K562 (cell line): ENCODE results near the gene NLGN2. TPM values are rescaled to one million over a fixed set of nuclear protein-coding genes. Genes with fewer than 3 reads are reported as not detected.

Source experiments
- ATAC-seq: fragments of 200-7000 bp; cut with Tn5 transposase; 3 replicates; pipeline ENCODE4 v1.9.1; 2020; ENCODE audit warnings: moderate library complexity
- BruUV-seq: library from RNA; stranded (reverse); fragments of 400-500 nt; replicated peaks from 2 replicates; lab custom pipeline; 2021; lab: Mats Ljungman, UMichigan
- CTCF ChIA-PET: fragments of 300-600 bp; formaldehyde crosslinking; extraction: SDS; loops from one replicate; lab custom pipeline; 2021; ENCODE audit warnings: low intra/inter-chr PET ratio; lab: Yijun Ruan, JAX
- POLR2A ChIA-PET: fragments of 300-600, 350-650 bp; sonication (Branson Sonifier 250); formaldehyde crosslinking; extraction: SDS; loops from one replicate; lab custom pipeline; 2021; ENCODE audit warnings: antibody characterized with exemption, inconsistent platforms; lab: Yijun Ruan, JAX
- DNase-seq, 4 experiments: peaks; one replicate each; pipeline versions ENCODE4 v3.0.0 to v3.0.0-alpha.2; 2011 to 2018; ENCODE audit warnings: low spot score in 3 of 4, mixed read lengths in 3 of 4; ENCODE audit errors: extremely low read depth in 1 of 4
- FAIRE-seq: peaks from 2 replicates; lab custom pipeline; 2011; peaks lifted over from hg19 to GRCh38; lab: Jason Lieb, UNC
- H2AFZ ChIP-seq: 2 replicates; pipeline ENCODE4 v1.6.0; 2011; ENCODE audit warnings: low read depth, low read length, control low read depth, inconsistent platforms
- H3K27ac ChIP-seq: fragments of 200-600 bp; 3 replicates; pipeline ENCODE4 v1.8.0; 2011; ENCODE audit warnings: low read depth, mild to moderate bottlenecking, control low read depth, inconsistent platforms, low read length, moderate library complexity, mixed read lengths; ENCODE audit errors: extremely low read depth
- H3K27me3 ChIP-seq, 2 experiments: fragments of 300-600 bp in 1 of 2; 2 replicates in 1 of 2; 3 replicates in 1 of 2; pipeline versions ENCODE4 v1.6.0 to v1.8.0; 2011; ENCODE audit warnings: inconsistent platforms in 2 of 2, low read length in 2 of 2, mild to moderate bottlenecking in 1 of 2, mixed read lengths in 1 of 2, moderate library complexity in 1 of 2; ENCODE audit not compliant: control insufficient read depth in 2 of 2, insufficient read depth in 2 of 2
- H3K36me3 ChIP-seq: fragments of 300-600 bp; 3 replicates; pipeline ENCODE4 v1.8.0; 2011; ENCODE audit warnings: mild to moderate bottlenecking, low read length, inconsistent platforms; ENCODE audit not compliant: control insufficient read depth, insufficient read depth
- H3K4me1 ChIP-seq, 2 experiments: fragments of 200-600 bp in 1 of 2; replicated peaks in 1 of 2; 2 replicates in 1 of 2; 3 replicates in 1 of 2; pipeline versions ENCODE4 v1.5.1 to v1.8.0; 2011; ENCODE audit warnings: inconsistent platforms in 2 of 2, low read length in 2 of 2, mild to moderate bottlenecking in 1 of 2, mixed read lengths in 1 of 2, moderate library complexity in 1 of 2; ENCODE audit not compliant: control insufficient read depth in 2 of 2, insufficient read depth in 2 of 2
- H3K4me2 ChIP-seq: 2 replicates; pipeline ENCODE4 v1.6.1; 2011; ENCODE audit warnings: low read length, control low read depth, inconsistent platforms, mixed read lengths; ENCODE audit not compliant: insufficient read depth
- H3K4me3 ChIP-seq: fragments of 200-600 bp; sonication (generic), shearing (Covaris generic); 2 replicates; pipeline ENCODE4 v1.5.1; 2016; ENCODE audit warnings: control low read depth, inconsistent platforms
- H3K79me2 ChIP-seq: fragments of 200-600 bp; 3 replicates; pipeline ENCODE4 v1.8.0; 2011; ENCODE audit warnings: low read length, inconsistent platforms; ENCODE audit not compliant: control insufficient read depth, insufficient read depth
- H3K9ac ChIP-seq, 2 experiments: 2 replicates each; pipeline versions ENCODE4 v1.6.0 to v1.6.1; 2011; ENCODE audit warnings: low read depth in 2 of 2, low read length in 2 of 2, control low read depth in 1 of 2, inconsistent platforms in 1 of 2, mild to moderate bottlenecking in 1 of 2, mixed read lengths in 1 of 2; ENCODE audit not compliant: insufficient read depth in 1 of 2
- H3K9me1 ChIP-seq: one replicate; pipeline ENCODE4 v1.6.0; 2011; ENCODE audit warnings: inconsistent platforms, mild to moderate bottlenecking, low read length, moderate library complexity; ENCODE audit not compliant: control insufficient read depth, insufficient read depth
- H3K9me3 ChIP-seq: replicated peaks from 2 replicates; pipeline ENCODE4 v1.5.1; 2011; ENCODE audit warnings: low read depth, low read length, inconsistent platforms; ENCODE audit not compliant: control insufficient read depth, insufficient read depth
- H4K20me1 ChIP-seq: replicated peaks from 2 replicates; pipeline ENCODE4 v1.6.1; 2011; ENCODE audit warnings: low read length, inconsistent platforms, mixed read lengths; ENCODE audit not compliant: control insufficient read depth, insufficient read depth
- MAFK ChIP-seq: IDR thresholded peaks from 2 replicates; pipeline ENCODE4 v1.6.1; 2011; ENCODE audit warnings: low read length, improper control_type of control experiment
- MAZ ChIP-seq, 2 experiments: fragments of 450-650 bp in 1 of 2; sonication (generic) in 1 of 2; formaldehyde crosslinking; IDR thresholded peaks in 1 of 2; conservative IDR thresholded peaks in 1 of 2; 2 replicates each; pipeline versions ENCODE4 v1.4.0 to v1.5.0; 2020; ENCODE audit warnings: mild to moderate bottlenecking in 1 of 2, missing genetic modification reagents in 1 of 2
- NR3C1 ChIP-seq: sonication (generic); formaldehyde crosslinking; IDR thresholded peaks from 2 replicates; pipeline ENCODE4 v1.8.1; 2022; ENCODE audit warnings: missing genetic modification reagents
- THAP12 ChIP-seq: fragments of 250-450 bp; sonication (Bioruptor Pico); IDR thresholded peaks from 2 replicates; pipeline ENCODE4 v1.9.0; 2021; ENCODE audit warnings: mild to moderate bottlenecking, inconsistent platforms
- XRCC4 ChIP-seq: IDR thresholded peaks from one replicate; pipeline ENCODE4 v1.6.1; 2011; ENCODE audit not compliant: insufficient read depth, insufficient read length; ENCODE audit errors: extremely low read depth
- ZBTB11 ChIP-seq, 3 experiments: fragments of 200-800 bp in 1 of 3; fragments of 250-450 bp in 1 of 3; fragments of 450-650 bp in 1 of 3; sonication (Bioruptor Pico) in 1 of 3; sonication (Bioruptor generic) in 1 of 3; formaldehyde crosslinking in 1 of 3; IDR thresholded peaks; 2 replicates each; pipeline versions ENCODE4 v1.6.1 to v1.8.0; 2016 to 2022; ENCODE audit warnings: mild to moderate bottlenecking in 2 of 3, missing genetic modification characterization in 2 of 3, missing compliant biosample characterization in 1 of 3, moderate library complexity in 1 of 3
- WGBS: fragments of 100-300 bp; shearing (Covaris generic); methylation state at CpG from one replicate; pipeline ENCODE4 v1.1.6; 2016; ENCODE audit warnings: low coverage, mixed read lengths; ENCODE audit not compliant: insufficient coverage; ENCODE audit errors: missing lambda C conversion rate; 5-methylcytosine and 5-hydroxymethylcytosine counted together
- in situ Hi-C: fragments of 300-500 bp; cut with MboI; formaldehyde crosslinking; loops from 4 replicates; pipeline ENCODE4 v1.15.0; 2018; ENCODE audit warnings: inconsistent platforms, mixed read lengths
- intact Hi-C: fragments of 100-400 bp; cut with micrococcal nuclease; formaldehyde crosslinking; loops from 2 replicates; pipeline ENCODE4 v1.14.2; 2022
- polyA plus RNA-seq, 8 experiments: library from polyadenylated mRNA; depleted of rRNA in 4 of 8; stranded (reverse) in 5 of 8; unstranded in 3 of 8; fragments of >200 nt; fragmentation: Nextera tagmentation in 2 of 8; fragmentation: Illumina TruSeq in 1 of 8; extraction: Ambion mirVana in 2 of 8; extraction: Trizol in 1 of 8; gene quantifications; 2 replicates each; pipeline versions ENCODE4 v1.2.1 to v1.2.3, GENCODE V29; 2011 to 2014; ENCODE audit warnings: inconsistent platforms in 1 of 8, missing spikeins in 1 of 8
- total RNA-seq, 7 experiments: library from RNA; depleted of rRNA in 6 of 7; stranded (reverse); fragments of >200 nt in 6 of 7; fragmentation: Illumina TruSeq in 2 of 7; extraction: Trizol in 2 of 7; gene quantifications; 2 replicates each; pipeline versions ENCODE4 v1.2.1 to v1.2.3, GENCODE V29; 2011 to 2021; ENCODE audit warnings: low replicate concordance in 1 of 7
- TF ChIP-seq, protein P1 (sequence below), 2 experiments: fragments of 450-650 bp; conservative IDR thresholded peaks; 2 replicates each; pipeline ENCODE4 v1.6.1; 2017; ENCODE audit warnings: mild to moderate bottlenecking in 2 of 2, moderate library complexity in 2 of 2
- TF ChIP-seq, protein P2 (sequence below): IDR thresholded peaks from 2 replicates; pipeline ENCODE4 v1.6.1; 2011; ENCODE audit warnings: borderline replicate concordance, low read depth, mild to moderate bottlenecking, moderate library complexity, low read length; ENCODE audit not compliant: insufficient read depth, poor library complexity, severe bottlenecking

The NLGN2 gene
- total and polyA plus RNA-seq, 9 of the 15 experiments (the other 6 are each of a cell fraction or from before 2014, with no cell fraction given), result 0.11 to 7.8 (median 0.77) TPM

GRCh38 chr17:7394452-7395191, 13.0 kb upstream of the NLGN2 start, which contains the start of gene PLSCR3:
Gene PLSCR3, minus strand, starts transcription at chr17:7394525. Its CDS starts 415 bp downstream, at chr17:7394110.
- H4K20me1 ChIP-seq, result no peaks in the 10 kb centered on the region
- no peaks in the 10 kb centered on the region for H3K9me1 ChIP-seq
- peak; percentile 97 for ATAC-seq
- H3K79me2 ChIP-seq, result no peaks in the 10 kb centered on the region
- FAIRE-seq, result peak; percentile 77
- peak within 1 kb of the TSS; percentile 84 for H2AFZ ChIP-seq
- no peaks in the 10 kb centered on the region for H3K36me3 ChIP-seq
- peaks cover 3 to 24% of the 10 kb centered on the region in 2 experiments; a peak in 4 of 5 replicates for H3K4me1 ChIP-seq
- in situ Hi-C loops, result no loop called here
- peak within 1 kb of the TSS; percentile 79 for H3K27ac ChIP-seq
- DNase-seq, result peak; percentile 84 to 91 (median 88)
- POLR2A ChIA-PET, result interaction anchor here (0.6 kb wide), 2 partner anchors 52 to 91 kb away, joined by 3 to 4 read pairs; no protein-coding TSS in a partner anchor
- H3K9ac ChIP-seq, result peak within 1 kb of the TSS; percentile 75 to 97
- peak within 1 kb of the TSS; percentile 68 for H3K4me3 ChIP-seq
- no peaks in the 10 kb centered on the region for H3K9me3 ChIP-seq
- CTCF ChIA-PET, result interaction anchor here (0.6 kb wide), 1 partner anchor 98 kb away, joined by 3 read pairs; no protein-coding TSS in a partner anchor
- no peaks in the 10 kb centered on the region for H3K27me3 ChIP-seq
- H3K4me2 ChIP-seq, result peak within 1 kb of the TSS; percentile 74
- intact Hi-C loops, result no loop called here
- BruUV-seq, result TSS peak; percentile 78
- 2% methylated on average over 11 of the region's 71 CpGs for WGBS
- TF ChIP-seq, protein P1, sequence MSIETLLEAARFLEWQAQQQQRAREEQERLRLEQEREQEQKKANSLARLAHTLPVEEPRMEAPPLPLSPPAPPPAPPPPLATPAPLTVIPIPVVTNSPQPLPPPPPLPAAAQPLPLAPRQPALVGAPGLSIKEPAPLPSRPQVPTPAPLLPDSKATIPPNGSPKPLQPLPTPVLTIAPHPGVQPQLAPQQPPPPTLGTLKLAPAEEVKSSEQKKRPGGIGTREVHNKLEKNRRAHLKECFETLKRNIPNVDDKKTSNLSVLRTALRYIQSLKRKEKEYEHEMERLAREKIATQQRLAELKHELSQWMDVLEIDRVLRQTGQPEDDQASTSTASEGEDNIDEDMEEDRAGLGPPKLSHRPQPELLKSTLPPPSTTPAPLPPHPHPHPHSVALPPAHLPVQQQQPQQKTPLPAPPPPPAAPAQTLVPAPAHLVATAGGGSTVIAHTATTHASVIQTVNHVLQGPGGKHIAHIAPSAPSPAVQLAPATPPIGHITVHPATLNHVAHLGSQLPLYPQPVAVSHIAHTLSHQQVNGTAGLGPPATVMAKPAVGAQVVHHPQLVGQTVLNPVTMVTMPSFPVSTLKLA (conservative IDR thresholded peaks at IDR 0.05), result peak; percentile 34 to 55; a peak in 2 of 4 replicates
- peak; percentile 29 to 38; a peak in 1 of 4 replicates for TF ChIP-seq MAZ (CRISPR knock-in tag; conservative IDR thresholded peaks at IDR 0.05 in 1 of 2, IDR thresholded peaks at IDR 0.05 in 1 of 2)
- no peak for TF ChIP-seq XRCC4
- no peak for TF ChIP-seq MAFK
- TF ChIP-seq, protein P2, sequence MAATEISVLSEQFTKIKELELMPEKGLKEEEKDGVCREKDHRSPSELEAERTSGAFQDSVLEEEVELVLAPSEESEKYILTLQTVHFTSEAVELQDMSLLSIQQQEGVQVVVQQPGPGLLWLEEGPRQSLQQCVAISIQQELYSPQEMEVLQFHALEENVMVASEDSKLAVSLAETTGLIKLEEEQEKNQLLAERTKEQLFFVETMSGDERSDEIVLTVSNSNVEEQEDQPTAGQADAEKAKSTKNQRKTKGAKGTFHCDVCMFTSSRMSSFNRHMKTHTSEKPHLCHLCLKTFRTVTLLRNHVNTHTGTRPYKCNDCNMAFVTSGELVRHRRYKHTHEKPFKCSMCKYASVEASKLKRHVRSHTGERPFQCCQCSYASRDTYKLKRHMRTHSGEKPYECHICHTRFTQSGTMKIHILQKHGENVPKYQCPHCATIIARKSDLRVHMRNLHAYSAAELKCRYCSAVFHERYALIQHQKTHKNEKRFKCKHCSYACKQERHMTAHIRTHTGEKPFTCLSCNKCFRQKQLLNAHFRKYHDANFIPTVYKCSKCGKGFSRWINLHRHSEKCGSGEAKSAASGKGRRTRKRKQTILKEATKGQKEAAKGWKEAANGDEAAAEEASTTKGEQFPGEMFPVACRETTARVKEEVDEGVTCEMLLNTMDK, result peak; percentile 64
- peak; percentile 40; the same call in 1 of the 2 replicates for TF ChIP-seq THAP12 (CRISPR knock-in tag)
- TF ChIP-seq NR3C1 (CRISPR knock-in tag), result 0 out of 2 replicates have a peak, but pooled peaks have one; percentile 46
- TF ChIP-seq ZBTB11 (CRISPR knock-in tag; IDR thresholded peaks at IDR 0.05), result peak in 1 of 3 experiments; percentile 60; a peak in 1 of 6 replicates
